ENCODE results near the gene CENPB.
A peak's percentile ranks its signal among the peaks of the same experiment; 100 is the strongest.
"Not testable (repeated sequence)": the region's sequence is repeated elsewhere in the genome, so short reads cannot be mapped to it uniquely, and the experiment has no call there.

The CENPB gene

DNA sequence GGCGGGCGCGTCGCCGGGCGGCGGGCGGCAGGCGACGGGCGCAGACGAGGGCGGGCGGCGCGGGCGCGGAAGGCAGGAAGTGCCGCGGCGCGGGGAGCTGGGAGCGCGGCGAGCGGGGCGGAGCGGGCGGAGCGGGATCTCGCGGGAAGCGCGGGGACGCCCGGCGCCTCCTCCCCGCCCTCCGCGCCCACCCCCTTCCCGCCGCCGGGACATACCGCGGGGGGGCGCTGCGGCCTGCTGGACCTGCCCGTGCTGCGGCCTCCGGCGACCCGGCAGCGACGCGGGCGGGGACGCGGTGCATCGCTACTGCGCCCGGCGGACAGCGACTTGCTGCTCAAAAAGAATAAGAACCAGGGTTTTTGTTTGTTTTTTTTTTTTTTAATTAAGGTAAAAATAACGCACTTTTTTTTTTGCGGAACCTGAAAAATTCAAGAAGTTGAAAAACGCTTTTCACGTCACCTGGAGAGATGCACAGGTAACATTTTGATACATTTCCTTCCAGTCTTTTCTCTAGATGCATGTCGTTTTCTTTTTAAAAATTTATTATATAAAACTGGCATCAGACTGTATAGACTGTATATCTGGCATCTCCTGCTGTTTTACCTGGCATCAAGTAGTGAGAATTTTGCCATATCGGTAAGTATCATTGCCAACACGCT, at the start of gene CENPB:
CENPB (minus strand) TSS at position 76 of the 659 bp plus-strand sequence. CDS start 257 bp downstream, outside the sequence.
- peak; percentile 89 for DNase-seq

DNA sequence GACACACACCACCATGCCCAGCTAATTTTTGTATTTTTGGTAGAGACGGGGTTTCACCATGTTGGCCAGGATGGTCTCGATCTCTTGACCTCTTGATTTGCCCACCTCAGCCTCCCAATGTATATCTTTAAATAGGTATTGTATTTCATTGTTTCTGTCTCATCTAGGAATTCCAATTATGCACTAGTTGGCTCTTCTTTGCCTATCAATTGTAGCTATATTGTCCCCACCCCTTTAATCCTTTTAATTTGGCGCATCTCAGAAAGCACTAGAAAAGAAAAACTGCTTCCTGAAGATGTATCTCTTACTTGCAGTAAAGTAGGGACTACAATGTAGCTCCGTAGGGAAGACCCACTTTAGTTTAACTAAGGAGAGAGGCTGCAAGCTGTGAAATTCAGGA, 49.6 kb upstream of the CENPB start:
- no peak for DNase-seq

DNA sequence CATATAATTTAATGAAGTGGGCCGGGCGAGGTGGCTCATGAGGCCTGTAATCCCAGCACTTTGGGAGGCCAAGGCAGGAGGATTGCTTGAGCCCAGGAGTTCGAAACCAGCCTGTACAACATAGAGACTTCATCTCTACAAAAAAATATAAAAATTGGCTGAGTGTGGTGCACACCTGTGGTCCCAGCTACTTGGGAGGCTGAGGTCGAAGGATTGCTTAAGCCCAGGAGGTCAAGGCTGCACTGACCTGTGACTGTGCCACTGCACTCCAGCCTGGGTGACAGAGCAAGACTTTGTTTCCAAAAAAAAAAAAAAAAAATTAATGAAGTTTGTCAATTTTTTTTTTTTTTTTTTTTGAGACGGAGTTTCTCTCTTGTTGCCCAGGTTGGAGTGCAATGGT, 43.4 kb upstream of the CENPB start:
- not testable (repeated sequence) for DNase-seq

DNA sequence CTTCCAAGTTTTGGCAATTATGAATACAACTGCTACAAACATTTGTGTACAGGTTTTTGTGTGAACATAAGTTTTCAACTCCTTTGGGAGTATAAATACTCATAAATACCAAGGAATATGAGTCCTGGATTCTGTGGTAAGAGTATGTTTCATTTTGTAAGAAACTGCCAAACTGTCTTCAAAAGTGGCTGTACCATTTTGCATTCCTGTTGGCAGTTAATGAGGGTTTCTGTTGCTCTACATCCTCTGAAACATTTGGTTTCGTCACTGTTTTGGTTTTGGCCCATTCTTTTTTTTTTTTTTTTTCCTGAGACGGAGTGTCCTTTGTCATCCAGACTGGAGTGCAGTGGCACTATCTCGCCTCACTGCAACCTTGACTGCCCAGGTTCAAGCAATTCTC, 42.3 kb upstream of the CENPB start:
- no peak for DNase-seq

- DNase-seq = no peak
These were observed 39.9 kb upstream of the CENPB start for GRCh38 chr20:3826420-3826819.

DNA sequence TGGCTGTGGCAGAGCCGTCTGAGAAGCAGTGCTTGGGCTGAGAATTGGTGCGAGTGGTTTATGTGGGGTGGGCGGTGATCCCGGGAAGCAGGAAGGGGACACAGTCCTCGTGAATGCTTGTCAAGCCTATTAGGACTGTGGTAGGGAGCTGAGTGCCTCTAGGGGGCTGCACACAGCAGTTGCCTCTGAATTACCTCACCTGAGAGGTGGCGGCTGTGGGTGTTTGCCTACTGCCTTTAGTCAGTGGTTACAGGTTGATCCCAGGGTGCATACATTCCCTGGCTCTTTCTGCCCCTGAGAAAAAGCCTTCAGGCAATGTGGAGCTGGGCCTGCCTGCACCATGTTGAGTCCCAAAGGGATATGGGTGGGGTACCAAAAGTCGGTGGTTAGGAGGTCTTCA, 39.0 kb upstream of the CENPB start:
- no peak for DNase-seq

- no peak for DNase-seq
These were observed 37.3 kb upstream of the CENPB start for GRCh38 chr20:3823881-3824280.

GRCh38 chr20:3821996-3822395, 35.5 kb upstream of the CENPB start:
- DNase-seq = no peak

DNA sequence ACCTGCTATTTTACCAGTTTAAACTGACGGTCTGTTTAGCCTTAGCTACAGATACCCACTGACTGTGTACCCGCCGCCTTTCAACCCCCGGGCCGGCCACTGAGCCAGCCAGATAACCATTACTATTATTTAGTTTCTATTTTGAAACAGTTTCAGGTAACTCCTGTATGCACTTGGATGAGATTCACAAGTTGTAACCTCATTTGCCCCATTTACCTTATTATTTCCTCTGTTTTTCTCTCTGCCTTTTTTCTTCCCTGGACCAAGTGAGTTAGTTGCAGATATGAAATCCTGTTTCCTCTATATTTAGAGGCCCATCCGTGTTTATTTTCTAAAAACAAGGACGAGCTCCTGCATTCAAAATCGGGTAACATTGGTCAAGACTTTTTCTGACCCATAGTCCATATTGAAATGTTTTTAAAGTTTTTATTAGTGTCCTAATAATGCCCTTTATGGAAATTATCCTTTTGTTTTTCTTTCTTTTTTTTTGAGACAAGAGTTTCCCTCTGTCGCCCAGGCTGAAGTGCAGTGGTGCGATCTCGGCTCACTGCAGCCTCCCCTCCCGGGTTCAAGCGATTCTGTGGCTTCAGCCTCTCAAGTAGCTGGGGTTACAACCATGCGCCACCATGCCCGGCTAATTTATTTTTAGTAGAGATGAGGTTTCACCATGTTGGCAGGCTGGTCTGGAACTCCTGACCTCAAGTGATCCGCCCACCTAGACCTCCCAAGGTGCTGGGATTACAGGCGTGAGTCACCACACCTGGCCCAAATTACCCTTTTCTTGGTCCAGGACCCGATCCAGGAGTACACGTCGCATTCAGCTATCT, 34.6 kb upstream of the CENPB start:
- DNase-seq = no peak

GRCh38 chr20:3820048-3820900, 33.7 kb upstream of the CENPB start, which contains the start of gene AP5S1:
Gene AP5S1 (plus strand): TSS chr20:3820547. CDS start chr20:3822118, 1,571 bp downstream.
- DNase-seq = peak; percentile 84

DNA sequence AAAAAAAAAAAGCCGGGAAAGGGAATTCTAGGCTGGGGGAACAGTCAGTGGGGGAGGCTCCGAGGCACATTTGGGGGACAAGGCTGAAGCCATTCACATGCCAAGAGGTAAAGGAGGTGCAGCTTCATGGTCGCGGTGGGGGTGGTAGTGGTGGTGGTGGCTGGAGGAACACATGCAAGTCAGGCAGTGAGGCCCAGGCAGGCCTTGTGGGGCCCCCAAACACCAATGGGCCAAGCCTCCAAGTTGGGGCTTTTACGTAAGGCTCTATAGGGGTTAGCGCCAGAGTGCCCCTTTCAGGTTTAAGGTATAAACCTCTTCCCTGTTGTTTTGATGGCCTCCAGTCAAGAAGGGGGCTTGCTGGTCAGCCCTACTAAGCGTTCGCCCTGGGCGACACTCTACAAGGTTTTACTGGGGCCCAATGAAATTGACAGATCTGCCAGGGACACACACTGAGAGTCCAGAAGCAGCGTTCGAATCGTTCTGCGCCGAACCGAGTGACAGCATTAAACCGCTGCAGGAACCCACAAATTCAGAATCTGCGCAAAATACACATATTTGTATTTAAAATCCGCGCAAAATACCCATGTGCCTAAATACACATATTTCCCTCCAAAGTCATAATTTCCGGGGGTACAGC, 33.0 kb upstream of the CENPB start:
- no peak for DNase-seq

GRCh38 chr20:3818155-3819151, 31.9 kb upstream of the CENPB start:
- no peak for DNase-seq

DNA sequence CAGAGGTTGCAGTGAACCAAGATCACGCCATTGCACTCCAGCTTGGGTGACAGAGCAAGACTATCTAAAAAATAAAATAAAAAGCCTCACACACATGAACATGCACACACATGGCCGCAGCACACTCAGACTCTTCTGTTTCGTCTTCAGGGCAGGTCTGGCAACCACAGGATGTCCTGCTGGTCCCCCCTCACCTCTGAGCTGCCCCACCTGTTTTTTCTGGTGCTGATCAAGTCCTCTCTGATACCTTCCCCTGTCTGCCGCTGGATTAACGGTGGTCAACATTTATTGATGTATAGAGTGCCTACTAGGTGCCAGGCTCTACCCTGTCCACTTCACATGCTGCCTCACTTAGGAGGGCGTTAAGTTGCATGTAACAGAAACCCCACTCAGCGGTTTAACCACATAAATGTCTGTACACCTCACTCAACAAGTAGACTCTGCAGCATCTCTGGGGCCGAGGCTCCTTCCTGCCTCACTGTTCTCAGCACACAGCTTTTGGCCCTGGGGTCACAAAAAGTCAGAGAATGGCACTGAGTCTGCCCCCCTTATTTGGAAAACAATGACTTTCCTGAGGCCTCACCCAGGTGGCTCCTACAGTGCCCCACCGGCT, 29.3 kb upstream of the CENPB start:
- peak; percentile 32 for DNase-seq

DNA sequence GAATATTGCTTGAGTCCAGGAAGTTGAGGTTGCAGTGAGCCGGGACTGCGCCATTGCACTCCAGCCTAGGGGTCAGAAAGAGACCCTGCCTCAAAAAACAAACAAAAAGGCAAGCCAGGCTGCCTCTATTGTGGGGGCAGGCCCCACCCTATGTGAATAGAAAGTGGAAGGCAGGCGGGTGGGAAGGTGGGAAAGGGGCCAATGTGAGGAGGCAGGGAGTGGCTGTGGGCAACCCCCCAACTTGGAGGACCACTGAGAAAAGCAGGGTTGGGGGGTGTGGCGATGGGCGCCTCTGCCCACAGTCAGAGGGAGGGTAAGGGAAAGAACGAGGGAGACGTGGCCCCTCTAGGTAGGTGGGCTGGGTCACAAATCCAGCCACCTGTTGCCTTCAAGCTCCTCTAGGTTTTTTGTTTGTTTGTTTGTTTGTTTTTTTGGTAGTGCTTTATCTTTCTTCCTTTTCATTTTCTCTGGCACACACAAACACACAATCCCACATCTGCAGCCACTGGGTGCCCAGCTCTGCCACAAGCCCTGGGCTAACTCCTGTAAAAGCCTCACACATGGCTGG, 28.5 kb upstream of the CENPB start:
- no peak for DNase-seq

GRCh38 chr20:3813848-3814581, 27.5 kb upstream of the CENPB start:
- peak; percentile 25 for DNase-seq

DNA sequence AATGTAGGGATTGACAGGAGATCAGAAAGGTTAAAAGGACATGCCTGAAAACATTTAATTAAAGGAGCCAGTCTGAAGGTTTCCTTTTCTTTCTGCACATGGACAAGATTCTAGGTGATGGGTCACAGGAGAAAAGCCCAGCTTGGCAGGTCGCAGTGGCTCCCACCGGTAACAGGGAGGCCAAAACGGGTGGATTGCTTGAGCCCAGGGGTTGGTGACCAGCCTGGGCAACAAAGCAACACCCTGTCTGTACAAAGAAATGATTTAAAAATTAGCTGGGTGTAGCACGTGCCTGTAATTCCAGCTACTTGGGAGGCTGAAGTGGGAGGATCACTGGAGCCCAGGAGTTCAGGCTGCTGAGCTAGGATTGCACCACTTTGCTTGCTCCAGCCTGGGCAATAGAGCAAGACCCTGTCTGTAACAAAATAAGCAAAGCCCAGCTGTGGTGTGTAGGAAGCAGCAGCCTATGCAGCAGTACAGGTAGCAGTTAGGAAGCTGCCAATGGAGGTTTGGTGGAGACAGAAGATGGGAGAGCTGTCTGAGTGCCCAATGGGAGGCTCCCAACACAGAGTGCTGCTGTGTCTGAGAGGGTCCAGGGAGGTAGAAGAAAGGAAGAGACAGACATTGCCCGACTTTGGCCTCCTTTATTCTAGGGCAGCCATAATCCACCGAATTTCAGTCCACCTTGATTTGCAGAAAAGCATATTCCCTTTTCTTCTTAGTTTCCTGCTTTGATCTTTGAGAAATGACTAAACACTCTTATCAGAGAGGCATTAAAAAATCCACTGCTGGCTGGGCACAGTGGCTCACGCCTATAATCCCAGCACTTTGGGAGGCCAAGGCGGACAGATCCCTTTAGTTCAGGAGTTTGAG, 26.7 kb upstream of the CENPB start:
- DNase-seq = no peak

- DNase-seq = no peak
These were observed 25.7 kb upstream of the CENPB start for GRCh38 chr20:3812259-3812681.

GRCh38 chr20:3811467-3812258, 25.1 kb upstream of the CENPB start:
- DNase-seq = peak; percentile 91

Measured in activated CD4-positive, alpha-beta T cell treated with anti-CD3 and anti-CD28 coated beads, Interleukin-2, amount 50 U/mL, for 1 hour (primary cell).